22Rv1 (cell line): ENCODE results near the gene NQO1.

ENCODE experiments used
- CTCF ChIP-seq: fragments of 450-650 bp; IDR thresholded peaks from 2 replicates; pipeline ENCODE4 v1.5.1; 2017; ENCODE audit warnings: mild to moderate bottlenecking
- ZFX ChIP-seq: fragments of 450-650 bp; IDR thresholded peaks from 2 replicates; pipeline ENCODE4 v1.6.1; 2017; ENCODE audit warnings: antibody characterized with exemption, borderline replicate concordance

GRCh38 chr16:69771651-69771967 is 45.2 kb upstream of the NQO1 start:
- TF ChIP-seq CTCF (no peak), ZFX (no peak)
